Trophoblast cell (in vitro differentiated cells and primary cell): ENCODE results near the gene DMRT2.

Experiments
- DNase-seq, 2 donors: peaks; one replicate each; pipeline ENCODE4 v3.0.0-alpha.2; 2016
- H2AFZ ChIP-seq: 2 replicates; pipeline ENCODE4 v1.6.1; 2013; ENCODE audit warnings: low read length, moderate library complexity, mild to moderate bottlenecking; ENCODE audit not compliant: insufficient read depth, poor library complexity
- H2AK5ac ChIP-seq: 2 replicates; pipeline ENCODE4 v1.6.1; 2013; ENCODE audit warnings: mild to moderate bottlenecking, low read length
- H2BK120ac ChIP-seq: 2 replicates; pipeline ENCODE4 v1.6.1; 2013; ENCODE audit warnings: low read length, mild to moderate bottlenecking, moderate library complexity; ENCODE audit not compliant: insufficient read depth, poor library complexity
- H2BK12ac ChIP-seq: 2 replicates; pipeline ENCODE4 v1.6.1; 2013; ENCODE audit warnings: mild to moderate bottlenecking, low read length, moderate library complexity
- H2BK5ac ChIP-seq: 2 replicates; pipeline ENCODE4 v1.6.1; 2013; ENCODE audit warnings: low read length, low read depth, moderate library complexity, mild to moderate bottlenecking; ENCODE audit not compliant: poor library complexity
- H3K14ac ChIP-seq: 2 replicates; pipeline ENCODE4 v1.6.1; 2013; ENCODE audit warnings: mild to moderate bottlenecking, low read length
- H3K18ac ChIP-seq: 2 replicates; pipeline ENCODE4 v1.6.1; 2013; ENCODE audit warnings: mild to moderate bottlenecking, low read length
- H3K23ac ChIP-seq: 2 replicates; pipeline ENCODE4 v1.6.1; 2013; ENCODE audit warnings: low read length
- H3K27ac ChIP-seq: 2 replicates; pipeline ENCODE4 v1.5.1; 2013; ENCODE audit warnings: low read depth, mild to moderate bottlenecking, inconsistent platforms, low read length, moderate library complexity
- H3K27me3 ChIP-seq: 2 replicates; pipeline ENCODE4 v1.6.1; 2013; ENCODE audit warnings: inconsistent platforms, mild to moderate bottlenecking, low read length, moderate library complexity; ENCODE audit not compliant: insufficient read depth
- H3K36me3 ChIP-seq, 2 experiments: 1 replicate in 1 of 2; 2 replicates in 1 of 2; pipeline ENCODE4 v1.6.1; 2013; ENCODE audit warnings: low read length in 2 of 2, mild to moderate bottlenecking in 2 of 2, moderate library complexity in 1 of 2; ENCODE audit not compliant: insufficient read depth in 2 of 2, control insufficient read depth in 1 of 2
- H3K4ac ChIP-seq: 2 replicates; pipeline ENCODE4 v1.6.1; 2013; ENCODE audit warnings: low read depth, mild to moderate bottlenecking, low read length, moderate library complexity
- H3K4me1 ChIP-seq, 2 experiments: 1 replicate in 1 of 2; 2 replicates in 1 of 2; pipeline ENCODE4 v1.6.1; 2013; ENCODE audit warnings: low read length in 2 of 2, mild to moderate bottlenecking in 2 of 2, moderate library complexity in 1 of 2; ENCODE audit not compliant: insufficient read depth in 2 of 2, control insufficient read depth in 1 of 2
- H3K4me2 ChIP-seq: 2 replicates; pipeline ENCODE4 v1.6.1; 2013; ENCODE audit warnings: inconsistent platforms, mild to moderate bottlenecking, low read length, moderate library complexity
- H3K4me3 ChIP-seq: 2 replicates; pipeline ENCODE4 v1.5.1; 2013; ENCODE audit warnings: mild to moderate bottlenecking, low read depth, low read length, inconsistent platforms
- H3K79me1 ChIP-seq: one replicate; pipeline ENCODE4 v1.6.1; 2013; ENCODE audit warnings: low read length
- H3K79me2 ChIP-seq: 2 replicates; pipeline ENCODE4 v1.6.1; 2013; ENCODE audit warnings: low read length, mild to moderate bottlenecking; ENCODE audit not compliant: control insufficient read depth, insufficient read depth, poor library complexity
- H3K9ac ChIP-seq: 2 replicates; pipeline ENCODE4 v1.6.1; 2013; ENCODE audit warnings: mild to moderate bottlenecking, low read length
- H3K9me3 ChIP-seq: 2 replicates; pipeline ENCODE4 v1.6.1; 2013; ENCODE audit warnings: low read depth, mild to moderate bottlenecking, control low read depth, inconsistent platforms, low read length; ENCODE audit not compliant: insufficient read depth
- H4K12ac ChIP-seq: 2 replicates; pipeline ENCODE4 v1.6.1; 2013; ENCODE audit warnings: low read depth, mild to moderate bottlenecking, low read length, moderate library complexity
- H4K8ac ChIP-seq: 2 replicates; pipeline ENCODE4 v1.6.1; 2013; ENCODE audit warnings: low read depth, mild to moderate bottlenecking, low read length, moderate library complexity
- H4K91ac ChIP-seq: one replicate; pipeline ENCODE4 v1.6.1; 2013; ENCODE audit warnings: low read depth, mild to moderate bottlenecking, low read length, moderate library complexity
- WGBS: extraction: QIAGEN DNeasy Blood & Tissue Kit; methylation state at CpG from one replicate; pipeline ENCODE4 v1.1.7; 2013; ENCODE audit warnings: missing lambda C conversion rate; ENCODE audit not compliant: insufficient read length, insufficient coverage; ENCODE audit errors: extremely low coverage; 5-methylcytosine and 5-hydroxymethylcytosine counted together

Gene DMRT2

GRCh38 chr9:1046639-1047572 is 3.3 kb upstream of the DMRT2 start:
- Histone ChIP-seq H4K8ac (no peak overlapping the region), H3K9me3 (peaks cover 10% of the 10 kb centered on the region)

GRCh38 chr9:1047591-1048230 is 2.4 kb upstream of the DMRT2 start:
- no peak overlapping the region for H2AFZ ChIP-seq
- no peak overlapping the region for H4K91ac ChIP-seq
- H2BK120ac ChIP-seq, result no peak overlapping the region
- H4K12ac ChIP-seq, result no peak overlapping the region
- peaks cover 6 to 13% of the 10 kb centered on the region in 2 experiments for H3K4me1 ChIP-seq
- no peaks in the 10 kb centered on the region for H3K79me2 ChIP-seq
- H2BK12ac ChIP-seq, result no peak overlapping the region
- DNase-seq, result no peak
- no peak overlapping the region for H3K9ac ChIP-seq
- no peak overlapping the region for H2BK5ac ChIP-seq
- H3K27ac ChIP-seq, result no peak overlapping the region
- H3K4ac ChIP-seq, result no peak overlapping the region
- no peak overlapping the region for H3K4me2 ChIP-seq
- H3K9me3 ChIP-seq, result peaks cover 10% of the 10 kb centered on the region
- H3K79me1 ChIP-seq, result no peaks in the 10 kb centered on the region
- no peak overlapping the region for H4K8ac ChIP-seq
- WGBS, result no CpG with 5 or more reads among the region's 23 CpGs
- H3K14ac ChIP-seq, result no peak overlapping the region
- H3K4me3 ChIP-seq, result peak overlapping the region; percentile 8
- H2AK5ac ChIP-seq, result no peak overlapping the region
- H3K18ac ChIP-seq, result no peak overlapping the region
- peaks cover 90% of the 10 kb centered on the region for H3K27me3 ChIP-seq
- no peaks in the 10 kb centered on the region for H3K36me3 ChIP-seq
- H3K23ac ChIP-seq, result no peak overlapping the region

More at GRCh38 chr9:1046639-1047572, 3.3 kb upstream of the DMRT2 start:
- Histone ChIP-seq H3K4ac (no peak overlapping the region), H3K14ac (no peak overlapping the region), H4K91ac (no peak overlapping the region), H3K36me3 (no peaks in the 10 kb centered on the region), H2BK5ac (no peak overlapping the region), H4K12ac (no peak overlapping the region), H2BK120ac (no peak overlapping the region), H3K9ac (no peak overlapping the region), H3K79me1 (no peaks in the 10 kb centered on the region), H2BK12ac (no peak overlapping the region), H3K79me2 (no peaks in the 10 kb centered on the region), H2AK5ac (no peak overlapping the region), H3K18ac (no peak overlapping the region), H3K27me3 (peaks cover 90% of the 10 kb centered on the region), H3K4me3 (no peak overlapping the region), H2AFZ (no peak overlapping the region), H3K4me2 (no peak overlapping the region), H3K27ac (no peak overlapping the region), H3K23ac (no peak overlapping the region), H3K4me1 (peaks cover 6 to 16% of the 10 kb centered on the region in 2 experiments)
- no CpG with 5 or more reads among the region's 36 CpGs for WGBS
- no peak for DNase-seq

- Histone ChIP-seq H4K12ac (no peak overlapping the region), H2BK5ac (no peak overlapping the region), H3K4me2 (no peak overlapping the region), H2AK5ac (no peak overlapping the region), H4K91ac (no peak overlapping the region), H3K9ac (no peak overlapping the region), H3K9me3 (peaks cover 13% of the 10 kb centered on the region), H3K18ac (no peak overlapping the region), H3K23ac (no peak overlapping the region), H3K79me1 (no peaks in the 10 kb centered on the region), H3K36me3 (no peaks in the 10 kb centered on the region), H2BK12ac (no peak overlapping the region), H3K27ac (no peak overlapping the region), H3K79me2 (no peaks in the 10 kb centered on the region), H3K27me3 (peaks cover 91% of the 10 kb centered on the region), H2BK120ac (no peak overlapping the region), H3K4ac (no peak overlapping the region), H3K14ac (no peak overlapping the region), H3K4me1 (peaks cover 6 to 13% of the 10 kb centered on the region in 2 experiments), H3K4me3 (no peak overlapping the region), H4K8ac (no peak overlapping the region), H2AFZ (no peak overlapping the region)
- no CpG with 5 or more reads among the region's 8 CpGs for WGBS
- no peak for DNase-seq
These were observed 1.9 kb upstream of the DMRT2 start for GRCh38 chr9:1048231-1048619.

GRCh38 chr9:1048811-1049210 is 1.3 kb upstream of the DMRT2 start:
- Histone ChIP-seq H3K18ac (no peak overlapping the region), H3K4me3 (no peak overlapping the region), H2AFZ (no peak overlapping the region), H3K9ac (no peak overlapping the region), H3K27ac (no peak overlapping the region), H3K4me1 (peaks cover 6 to 13% of the 10 kb centered on the region in 2 experiments), H3K23ac (no peak overlapping the region), H2BK12ac (no peak overlapping the region), H2BK120ac (no peak overlapping the region), H4K12ac (no peak overlapping the region), H3K9me3 (peaks cover 13% of the 10 kb centered on the region), H3K4ac (no peak overlapping the region), H3K79me1 (no peaks in the 10 kb centered on the region), H3K27me3 (peaks cover 89% of the 10 kb centered on the region), H4K91ac (no peak overlapping the region), H3K36me3 (no peaks in the 10 kb centered on the region), H3K4me2 (no peak overlapping the region), H3K79me2 (no peaks in the 10 kb centered on the region), H4K8ac (no peak overlapping the region), H3K14ac (no peak overlapping the region), H2AK5ac (no peak overlapping the region), H2BK5ac (no peak overlapping the region)
- no peak for DNase-seq
- no CpG with 5 or more reads among the region's 15 CpGs for WGBS
